H9 (cell line): Measurements from ENCODE around the gene PCDHB7. TPM values are rescaled to one million over a fixed set of nuclear protein-coding genes. Genes with fewer than 3 reads are reported as not detected.
"Not testable (repeated sequence)": the region's sequence is repeated elsewhere in the genome, so short reads cannot be mapped to it uniquely, and the experiment has no call there.

Source experiments
- DNase-seq: peaks from one replicate; pipeline ENCODE4 v3.0.0-alpha.2; 2017
- H2AFZ ChIP-seq: one replicate; pipeline ENCODE4 v1.6.1; 2013; ENCODE audit warnings: mild to moderate bottlenecking, low read length, control low read depth, moderate library complexity
- H2AK5ac ChIP-seq: 2 replicates; pipeline ENCODE4 v1.6.1; 2013; ENCODE audit warnings: low read length, control low read depth, mixed read lengths; ENCODE audit not compliant: insufficient read length
- H2BK120ac ChIP-seq: one replicate; pipeline ENCODE4 v1.6.1; 2013; ENCODE audit warnings: low read depth, mild to moderate bottlenecking, low read length, control low read depth, inconsistent platforms; ENCODE audit not compliant: poor library complexity, severe bottlenecking
- H2BK12ac ChIP-seq: 2 replicates; pipeline ENCODE4 v1.6.1; 2013; ENCODE audit warnings: low read length, control low read depth, mixed read lengths, low read depth; ENCODE audit not compliant: insufficient read length
- H2BK15ac ChIP-seq: 2 replicates; pipeline ENCODE4 v1.6.1; 2013; ENCODE audit warnings: low read depth, low read length, control low read depth
- H2BK20ac ChIP-seq: one replicate; pipeline ENCODE4 v1.6.1; 2013; ENCODE audit warnings: low read depth, mild to moderate bottlenecking, low read length, control low read depth, inconsistent platforms; ENCODE audit not compliant: poor library complexity, severe bottlenecking
- H2BK5ac ChIP-seq: 2 replicates; pipeline ENCODE4 v1.6.1; 2013; ENCODE audit warnings: low read length, control low read depth, mixed read lengths; ENCODE audit not compliant: insufficient read length
- H3K14ac ChIP-seq: 2 replicates; pipeline ENCODE4 v1.6.1; 2013; ENCODE audit warnings: low read length, control low read depth; ENCODE audit not compliant: insufficient read depth
- H3K18ac ChIP-seq: 2 replicates; pipeline ENCODE4 v1.6.1; 2013; ENCODE audit warnings: low read depth, mild to moderate bottlenecking, mixed read lengths, low read length, control low read depth; ENCODE audit not compliant: insufficient read length
- H3K23ac ChIP-seq: 2 replicates; pipeline ENCODE4 v1.6.1; 2013; ENCODE audit warnings: low read length, control low read depth, mixed read lengths, low read depth; ENCODE audit not compliant: insufficient read length
- H3K23me2 ChIP-seq: 2 replicates; pipeline ENCODE4 v1.6.1; 2013; ENCODE audit warnings: low read depth, mild to moderate bottlenecking, mixed read lengths, low read length, control low read depth; ENCODE audit not compliant: insufficient read length, poor library complexity, severe bottlenecking
- H3K27ac ChIP-seq: 2 replicates; pipeline ENCODE4 v1.5.1; 2013; ENCODE audit warnings: low read length, control low read depth, mixed read lengths, low read depth; ENCODE audit not compliant: insufficient read length
- H3K27me3 ChIP-seq: 2 replicates; pipeline ENCODE4 v1.6.1; 2013; ENCODE audit warnings: low read length, control low read depth, inconsistent platforms; ENCODE audit not compliant: insufficient read depth
- H3K4ac ChIP-seq: 2 replicates; pipeline ENCODE4 v1.6.1; 2013; ENCODE audit warnings: low read depth, mild to moderate bottlenecking, control low read depth, inconsistent platforms, low read length, moderate library complexity
- H3K4me1 ChIP-seq: 2 replicates; pipeline ENCODE4 v1.6.1; 2013; ENCODE audit warnings: low read length, control low read depth, inconsistent platforms; ENCODE audit not compliant: insufficient read depth
- H3K4me2 ChIP-seq: 2 replicates; pipeline ENCODE4 v1.6.1; 2013; ENCODE audit warnings: low read length, control low read depth, mixed read lengths; ENCODE audit not compliant: insufficient read length, insufficient read depth
- H3K56ac ChIP-seq: 2 replicates; pipeline ENCODE4 v1.6.1; 2013; ENCODE audit warnings: low read depth, mild to moderate bottlenecking, mixed read lengths, low read length, control low read depth; ENCODE audit not compliant: insufficient read length
- H3K79me1 ChIP-seq: 2 replicates; pipeline ENCODE4 v1.6.1; 2013; ENCODE audit warnings: low read depth, mild to moderate bottlenecking, moderate library complexity, low read length, control low read depth, inconsistent platforms; ENCODE audit not compliant: insufficient read depth, poor library complexity, severe bottlenecking
- H3K79me2 ChIP-seq: 2 replicates; pipeline ENCODE4 v1.6.1; 2013; ENCODE audit warnings: low read length, control low read depth, inconsistent platforms; ENCODE audit not compliant: insufficient read depth
- H3K9ac ChIP-seq: 2 replicates; pipeline ENCODE4 v1.6.1; 2013; ENCODE audit warnings: low read length, control low read depth, mixed read lengths; ENCODE audit not compliant: insufficient read length; ENCODE audit errors: extremely low read depth
- H3K9me3 ChIP-seq: one replicate; pipeline ENCODE4 v1.6.1; 2013; ENCODE audit warnings: low read depth, low read length, inconsistent platforms; ENCODE audit not compliant: control insufficient read depth
- H3T11ph ChIP-seq: one replicate; pipeline ENCODE4 v1.6.1; 2013; ENCODE audit warnings: mild to moderate bottlenecking, low read length, control low read depth, inconsistent platforms
- H4K20me1 ChIP-seq: one replicate; pipeline ENCODE4 v1.6.1; 2013; ENCODE audit not compliant: control insufficient read depth, insufficient read length, insufficient read depth
- H4K5ac ChIP-seq: 2 replicates; pipeline ENCODE4 v1.6.1; 2013; ENCODE audit warnings: low read depth, mild to moderate bottlenecking, mixed read lengths, low read length, control low read depth; ENCODE audit not compliant: insufficient read length
- H4K8ac ChIP-seq: replicated peaks from 2 replicates; pipeline ENCODE4 v1.6.1; 2013; ENCODE audit warnings: low read length, control low read depth, mixed read lengths, low read depth; ENCODE audit not compliant: insufficient read length
- H4K91ac ChIP-seq: 2 replicates; pipeline ENCODE4 v1.6.1; 2013; ENCODE audit warnings: low read depth, mild to moderate bottlenecking, moderate library complexity, mixed read lengths, low read length, control low read depth; ENCODE audit not compliant: insufficient read length
- H3K27ac Mint-ChIP-seq, 3 experiments: 2 replicates in 2 of 3; 3 replicates in 1 of 3; pipeline ENCODE4 v1.8.0; 2020 to 2021; ENCODE audit warnings: mixed read lengths in 3 of 3, mild to moderate bottlenecking in 1 of 3, moderate library complexity in 1 of 3
- H3K27me3 Mint-ChIP-seq: 2 replicates; pipeline ENCODE4 v1.8.0; 2021; ENCODE audit warnings: low read depth, mild to moderate bottlenecking, moderate library complexity, mixed read lengths
- H3K36me3 Mint-ChIP-seq, 3 experiments: 2 replicates in 2 of 3; 3 replicates in 1 of 3; pipeline ENCODE4 v1.8.0; 2020 to 2021; ENCODE audit warnings: low read depth in 3 of 3, mixed read lengths in 3 of 3; ENCODE audit not compliant: insufficient read depth in 1 of 3
- H3K4me1 Mint-ChIP-seq, 2 experiments: 2 replicates each; pipeline ENCODE4 v1.8.0; 2020; ENCODE audit warnings: mixed read lengths in 2 of 2
- H3K4me3 Mint-ChIP-seq, 2 experiments: 2 replicates in 1 of 2; 3 replicates in 1 of 2; pipeline ENCODE4 v1.8.0; 2020 to 2021; ENCODE audit warnings: mild to moderate bottlenecking in 2 of 2, mixed read lengths in 2 of 2, moderate library complexity in 1 of 2
- H3K9me3 Mint-ChIP-seq, 2 experiments: 2 replicates in 1 of 2; 3 replicates in 1 of 2; pipeline ENCODE4 v1.8.0; 2020; ENCODE audit warnings: mild to moderate bottlenecking in 2 of 2, mixed read lengths in 2 of 2, moderate library complexity in 1 of 2
- WGBS: extraction: QIAGEN DNeasy Blood & Tissue Kit; methylation state at CpG from one replicate; pipeline ENCODE4 v1.1.7; 2013; ENCODE audit warnings: missing lambda C conversion rate, low lambda C conversion rate, mixed read lengths; ENCODE audit not compliant: insufficient read length; ENCODE audit errors: extremely low coverage; 5-methylcytosine and 5-hydroxymethylcytosine counted together
- total RNA-seq: library from RNA; stranded (reverse); gene quantifications from 2 replicates; pipeline ENCODE4 v1.2.1, GENCODE V29; 2021

PCDHB7 gene
- total RNA-seq, 1 experiment from 2014 or later: 0.52 TPM

GRCh38 chr5:141201646-141202045 lies 29.2 kb downstream of the PCDHB7 start:
- not testable (repeated sequence) for H3T11ph ChIP-seq, H3K27ac ChIP-seq, H3K4me3 Mint-ChIP-seq, H3K27ac Mint-ChIP-seq, DNase-seq, H2BK20ac ChIP-seq, H2BK12ac ChIP-seq, H3K9me3 ChIP-seq, H3K4ac ChIP-seq, H4K8ac ChIP-seq, H3K4me1 Mint-ChIP-seq, H3K18ac ChIP-seq, H2BK15ac ChIP-seq, H2AFZ ChIP-seq, H3K23ac ChIP-seq, H4K91ac ChIP-seq, H3K27me3 ChIP-seq, H3K27me3 Mint-ChIP-seq, H2BK120ac ChIP-seq, H3K9ac ChIP-seq, H3K23me2 ChIP-seq, H4K5ac ChIP-seq, H4K20me1 ChIP-seq, H2AK5ac ChIP-seq, H3K56ac ChIP-seq, H3K14ac ChIP-seq, H3K79me2 ChIP-seq, H3K4me1 ChIP-seq, H3K4me2 ChIP-seq, H2BK5ac ChIP-seq, H3K79me1 ChIP-seq
- no CpG with 5 or more reads among the region's 35 CpGs for WGBS
- H3K36me3 Mint-ChIP-seq: peaks cover 2 to 16% (median 7%) of the 10 kb centered on the region in 3 experiments; a peak in 6 of 7 replicates
- H3K9me3 Mint-ChIP-seq: peaks cover 20 to 26% of the 10 kb centered on the region in 2 experiments
